ENCODE results near the gene POTEJ.
"Not testable (repeated sequence)": the region's sequence is repeated elsewhere in the genome, so short reads cannot be mapped to it uniquely, and the experiment has no call there.

DNA sequence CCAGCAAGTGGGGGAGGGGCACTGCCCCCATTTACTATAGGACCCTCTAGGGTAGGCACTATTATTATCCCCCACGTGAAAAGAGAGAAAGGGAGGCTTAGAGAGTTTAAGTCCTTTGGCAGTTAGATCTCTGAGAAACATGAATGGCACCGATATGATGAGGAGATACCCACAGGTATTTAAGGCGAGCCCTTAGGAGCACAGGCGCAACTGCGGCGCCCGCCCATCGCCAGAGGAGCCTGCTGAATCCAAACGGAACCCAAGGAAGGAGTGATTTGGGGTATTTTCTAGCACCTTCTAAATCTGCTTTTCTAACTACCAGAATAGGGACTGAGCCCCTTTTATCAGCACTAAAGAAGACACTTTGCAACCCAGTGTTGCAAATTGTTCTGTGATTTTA, 11.3 kb upstream of the POTEJ start:
- TF ChIP-seq, protein P1, sequence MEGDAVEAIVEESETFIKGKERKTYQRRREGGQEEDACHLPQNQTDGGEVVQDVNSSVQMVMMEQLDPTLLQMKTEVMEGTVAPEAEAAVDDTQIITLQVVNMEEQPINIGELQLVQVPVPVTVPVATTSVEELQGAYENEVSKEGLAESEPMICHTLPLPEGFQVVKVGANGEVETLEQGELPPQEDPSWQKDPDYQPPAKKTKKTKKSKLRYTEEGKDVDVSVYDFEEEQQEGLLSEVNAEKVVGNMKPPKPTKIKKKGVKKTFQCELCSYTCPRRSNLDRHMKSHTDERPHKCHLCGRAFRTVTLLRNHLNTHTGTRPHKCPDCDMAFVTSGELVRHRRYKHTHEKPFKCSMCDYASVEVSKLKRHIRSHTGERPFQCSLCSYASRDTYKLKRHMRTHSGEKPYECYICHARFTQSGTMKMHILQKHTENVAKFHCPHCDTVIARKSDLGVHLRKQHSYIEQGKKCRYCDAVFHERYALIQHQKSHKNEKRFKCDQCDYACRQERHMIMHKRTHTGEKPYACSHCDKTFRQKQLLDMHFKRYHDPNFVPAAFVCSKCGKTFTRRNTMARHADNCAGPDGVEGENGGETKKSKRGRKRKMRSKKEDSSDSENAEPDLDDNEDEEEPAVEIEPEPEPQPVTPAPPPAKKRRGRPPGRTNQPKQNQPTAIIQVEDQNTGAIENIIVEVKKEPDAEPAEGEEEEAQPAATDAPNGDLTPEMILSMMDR (IDR thresholded peaks at IDR 0.05; ENCODE audit: borderline replicate concordance, extremely low read depth, low read length, poor library complexity, severe bottlenecking) = not testable (repeated sequence)
- TF ChIP-seq EZH2 (IDR thresholded peaks at IDR 0.05; ENCODE audit: borderline replicate concordance, low read depth, low read length, severe bottlenecking) = not testable (repeated sequence)

Measured in DND-41 (cell line).